ENCODE measurements around the gene CCL27.
A peak's percentile ranks its signal among the peaks of the same experiment; 100 is the strongest.
"Not testable (repeated sequence)": the region's sequence is repeated elsewhere in the genome, so short reads cannot be mapped to it uniquely, and the experiment has no call there.

CCL27 gene

DNA sequence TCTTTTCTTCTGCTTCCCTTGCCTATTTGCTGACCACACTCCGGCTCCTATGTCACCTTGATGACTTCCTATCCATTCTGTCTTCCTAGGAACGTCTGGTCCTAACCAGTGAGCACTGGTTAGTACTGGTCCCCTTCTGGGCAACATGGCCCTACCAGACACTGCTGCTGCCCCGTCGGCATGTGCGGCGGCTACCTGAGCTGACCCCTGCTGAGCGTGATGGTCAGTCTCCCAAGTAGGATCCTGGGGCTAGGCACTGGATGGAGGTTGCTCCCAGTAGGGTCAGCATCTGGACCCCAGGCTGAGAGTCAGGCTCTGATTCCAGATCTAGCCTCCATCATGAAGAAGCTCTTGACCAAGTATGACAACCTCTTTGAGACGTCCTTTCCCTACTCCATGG, 13.8 kb downstream of the CCL27 start:
- H3K9me3 ChIP-seq (ENCODE audit: insufficient read depth, low read length): no peaks in the 10 kb centered on the region
- no peak overlapping the region for H3K4me3 ChIP-seq (ENCODE audit: insufficient read length, low read depth)
- no peak overlapping the region for H3K9ac ChIP-seq (ENCODE audit: insufficient read length, low read depth)
- TF ChIP-seq SUZ12 (IDR thresholded peaks at IDR 0.05; ENCODE audit: extremely low read depth, insufficient read depth, insufficient read length) (no peak), ZNF274 (IDR thresholded peaks at IDR 0.05; ENCODE audit: low read depth, low read length) (no peak), YY1 (IDR thresholded peaks at IDR 0.05; ENCODE audit: insufficient read depth, insufficient read length) (no peak)
- H3K4me1 ChIP-seq (ENCODE audit: insufficient read depth, insufficient read length): peaks cover 30% of the 10 kb centered on the region
- no peak for DNase-seq (ENCODE audit: low read depth, low spot score)
- H3K27me3 ChIP-seq (ENCODE audit: insufficient read depth, insufficient read length): no peaks in the 10 kb centered on the region
- peaks cover 39% of the 10 kb centered on the region for H3K36me3 ChIP-seq (ENCODE audit: insufficient read depth, insufficient read length, low read length)

DNA sequence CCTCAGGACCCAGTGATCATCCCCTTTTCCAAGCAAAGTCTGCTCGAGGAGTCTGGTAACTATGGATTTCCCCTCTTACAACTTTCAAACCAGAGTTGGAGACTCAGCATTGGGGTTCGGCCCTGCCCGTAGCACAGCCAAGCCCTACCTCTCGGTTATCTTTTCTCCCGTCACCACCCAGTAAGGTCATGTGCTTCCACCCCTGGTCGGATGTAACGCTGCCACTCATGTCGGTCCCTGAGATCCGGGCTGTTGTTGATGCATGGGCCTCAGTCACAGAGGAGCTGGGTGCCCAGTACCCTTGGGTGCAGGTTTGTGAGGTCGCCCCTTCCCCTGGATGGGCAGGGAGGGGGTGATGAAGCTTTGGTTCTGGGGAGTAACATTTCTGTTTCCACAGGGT, 14.8 kb downstream of the CCL27 start:
- Histone ChIP-seq H3K4me1 (ENCODE audit: insufficient read depth, insufficient read length) (peaks cover 21% of the 10 kb centered on the region), H3K27me3 (ENCODE audit: insufficient read depth, insufficient read length) (no peaks in the 10 kb centered on the region), H3K36me3 (ENCODE audit: insufficient read depth, insufficient read length, low read length) (peaks cover 39% of the 10 kb centered on the region), H3K9me3 (ENCODE audit: insufficient read depth, low read length) (no peaks in the 10 kb centered on the region), H3K9ac (ENCODE audit: insufficient read length, low read depth) (peak overlapping the region; percentile 92), H3K4me3 (ENCODE audit: insufficient read length, low read depth) (peak overlapping the region; percentile 78)
- no peak for TF ChIP-seq ZNF274 (IDR thresholded peaks at IDR 0.05; ENCODE audit: low read depth, low read length)
- no peak for TF ChIP-seq SUZ12 (IDR thresholded peaks at IDR 0.05; ENCODE audit: extremely low read depth, insufficient read depth, insufficient read length)
- no peak for TF ChIP-seq YY1 (IDR thresholded peaks at IDR 0.05; ENCODE audit: insufficient read depth, insufficient read length)
- no peak for DNase-seq (ENCODE audit: low read depth, low spot score)

DNA sequence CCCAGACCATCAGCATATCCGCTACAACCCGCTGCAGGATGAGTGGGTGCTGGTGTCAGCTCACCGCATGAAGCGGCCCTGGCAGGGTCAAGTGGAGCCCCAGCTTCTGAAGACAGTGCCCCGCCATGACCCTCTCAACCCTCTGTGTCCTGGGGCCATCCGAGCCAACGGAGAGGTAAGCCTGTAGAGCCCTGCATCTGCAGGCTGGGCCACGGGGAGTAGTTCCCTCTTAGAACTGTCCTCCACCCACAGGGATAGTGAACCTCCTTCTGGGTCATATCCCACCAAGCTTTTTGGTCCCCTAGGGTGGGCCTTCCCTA, 15.4 kb downstream of the CCL27 start:
- H3K9me3 ChIP-seq (ENCODE audit: insufficient read depth, low read length): no peaks in the 10 kb centered on the region
- no peaks in the 10 kb centered on the region for H3K27me3 ChIP-seq (ENCODE audit: insufficient read depth, insufficient read length)
- TF ChIP-seq ZNF274 (IDR thresholded peaks at IDR 0.05; ENCODE audit: low read depth, low read length): no peak
- TF ChIP-seq YY1 (IDR thresholded peaks at IDR 0.05; ENCODE audit: insufficient read depth, insufficient read length): no peak
- no peak for TF ChIP-seq SUZ12 (IDR thresholded peaks at IDR 0.05; ENCODE audit: extremely low read depth, insufficient read depth, insufficient read length)
- H3K4me1 ChIP-seq (ENCODE audit: insufficient read depth, insufficient read length): peaks cover 16% of the 10 kb centered on the region
- H3K9ac ChIP-seq (ENCODE audit: insufficient read length, low read depth): peak overlapping the region; percentile 92
- peak overlapping the region; percentile 78 for H3K4me3 ChIP-seq (ENCODE audit: insufficient read length, low read depth)
- H3K36me3 ChIP-seq (ENCODE audit: insufficient read depth, insufficient read length, low read length): peaks cover 39% of the 10 kb centered on the region
- no peak for DNase-seq (ENCODE audit: low read depth, low spot score)

DNA sequence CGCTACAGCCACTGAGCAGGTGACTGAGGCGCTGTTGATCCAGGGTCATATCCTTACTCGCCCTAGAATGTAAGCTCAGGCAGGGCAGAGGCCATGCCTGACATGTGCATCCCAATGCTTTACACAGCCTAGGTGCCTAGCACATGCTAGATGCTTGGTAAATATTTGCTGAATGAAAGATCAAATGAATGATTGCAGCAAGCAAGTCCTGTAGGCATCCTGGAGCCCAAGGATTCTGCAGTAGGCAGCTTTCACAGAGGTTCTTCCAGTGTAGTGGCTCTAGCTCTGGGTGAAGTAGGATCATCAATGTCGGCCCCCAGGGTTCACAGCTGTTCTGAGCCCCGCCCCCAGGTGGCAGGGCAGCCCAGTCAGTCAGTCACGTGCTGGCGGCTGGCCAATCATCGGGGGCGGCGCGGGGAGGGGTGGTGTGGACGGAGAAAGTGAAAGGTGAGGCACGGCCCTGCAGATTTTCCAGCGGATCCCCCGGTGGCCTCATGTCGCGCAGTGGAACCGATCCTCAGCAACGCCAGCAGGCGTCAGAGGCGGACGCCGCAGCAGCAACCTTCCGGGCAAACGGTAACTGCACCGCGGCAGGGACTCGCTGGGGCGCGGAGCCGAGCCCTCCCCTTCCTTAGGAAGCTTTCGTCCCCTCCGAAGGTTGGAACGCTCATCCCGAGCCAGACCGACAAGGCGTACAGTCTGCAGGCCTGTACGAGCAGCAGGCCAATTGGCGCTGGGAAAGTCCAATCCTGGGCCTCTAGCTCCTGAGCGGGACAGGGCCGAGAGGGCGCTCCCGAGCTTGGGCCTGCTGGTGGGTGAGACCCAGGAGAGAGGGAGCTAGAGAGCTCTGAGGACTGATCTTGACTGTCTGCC, 16.0 kb downstream of the CCL27 start, which contains the start of gene GALT:
GALT (plus strand) TSS at position 465 of the 873 bp plus-strand sequence; CDS start at position 495, 30 bp downstream.
- TF ChIP-seq ZNF274 (IDR thresholded peaks at IDR 0.05; ENCODE audit: low read depth, low read length): no peak
- TF ChIP-seq YY1 (IDR thresholded peaks at IDR 0.05; ENCODE audit: insufficient read depth, insufficient read length): no peak
- TF ChIP-seq SUZ12 (IDR thresholded peaks at IDR 0.05; ENCODE audit: extremely low read depth, insufficient read depth, insufficient read length): no peak
- Histone ChIP-seq H3K9me3 (ENCODE audit: insufficient read depth, low read length) (no peaks in the 10 kb centered on the region), H3K9ac (ENCODE audit: insufficient read length, low read depth) (peak within 1 kb of the TSS; percentile 92), H3K4me1 (ENCODE audit: insufficient read depth, insufficient read length) (peaks cover 16% of the 10 kb centered on the region), H3K36me3 (ENCODE audit: insufficient read depth, insufficient read length, low read length) (peaks cover 39% of the 10 kb centered on the region), H3K27me3 (ENCODE audit: insufficient read depth, insufficient read length) (no peaks in the 10 kb centered on the region), H3K4me3 (ENCODE audit: insufficient read length, low read depth) (peak within 1 kb of the TSS; percentile 78)
- peak; percentile 84 for DNase-seq (ENCODE audit: low read depth, low spot score)

DNA sequence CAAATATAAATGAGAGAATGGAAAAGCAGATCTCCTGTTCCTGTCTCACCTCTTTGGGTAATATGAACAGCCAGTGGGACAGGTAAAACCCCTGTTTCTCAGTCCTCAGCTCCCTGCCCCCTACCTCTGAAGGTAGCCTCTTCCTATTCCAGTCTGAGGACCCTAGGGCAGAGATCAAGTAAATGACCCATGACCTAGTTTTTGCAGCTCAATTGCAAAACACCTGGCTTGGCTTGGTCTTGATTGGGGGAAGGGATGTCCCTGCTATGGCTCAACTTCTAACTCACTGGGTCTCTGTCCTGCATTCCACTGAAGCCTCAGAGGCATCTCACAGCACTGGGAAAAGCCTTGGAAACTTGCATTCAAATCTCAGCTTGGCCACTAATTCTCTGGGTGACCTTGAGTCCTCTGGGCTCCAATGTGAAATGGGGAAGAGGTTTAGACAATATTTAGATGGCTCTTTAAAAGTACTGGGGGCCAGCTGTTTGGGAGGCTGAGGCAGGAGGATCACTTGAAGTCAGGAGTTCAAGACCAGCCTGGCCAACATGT, 17.6 kb downstream of the CCL27 start:
- TF ChIP-seq ZNF274 (IDR thresholded peaks at IDR 0.05; ENCODE audit: low read depth, low read length): no peak
- no peak for TF ChIP-seq YY1 (IDR thresholded peaks at IDR 0.05; ENCODE audit: insufficient read depth, insufficient read length)
- no peak for TF ChIP-seq SUZ12 (IDR thresholded peaks at IDR 0.05; ENCODE audit: extremely low read depth, insufficient read depth, insufficient read length)
- H3K36me3 ChIP-seq (ENCODE audit: insufficient read depth, insufficient read length, low read length): peaks cover 26% of the 10 kb centered on the region
- H3K4me1 ChIP-seq (ENCODE audit: insufficient read depth, insufficient read length): peaks cover 12% of the 10 kb centered on the region
- H3K27me3 ChIP-seq (ENCODE audit: insufficient read depth, insufficient read length): no peaks in the 10 kb centered on the region
- no peak overlapping the region for H3K4me3 ChIP-seq (ENCODE audit: insufficient read length, low read depth)
- H3K9me3 ChIP-seq (ENCODE audit: insufficient read depth, low read length): no peaks in the 10 kb centered on the region
- no peak for DNase-seq (ENCODE audit: low read depth, low spot score)
- H3K9ac ChIP-seq (ENCODE audit: insufficient read length, low read depth): no peak overlapping the region

DNA sequence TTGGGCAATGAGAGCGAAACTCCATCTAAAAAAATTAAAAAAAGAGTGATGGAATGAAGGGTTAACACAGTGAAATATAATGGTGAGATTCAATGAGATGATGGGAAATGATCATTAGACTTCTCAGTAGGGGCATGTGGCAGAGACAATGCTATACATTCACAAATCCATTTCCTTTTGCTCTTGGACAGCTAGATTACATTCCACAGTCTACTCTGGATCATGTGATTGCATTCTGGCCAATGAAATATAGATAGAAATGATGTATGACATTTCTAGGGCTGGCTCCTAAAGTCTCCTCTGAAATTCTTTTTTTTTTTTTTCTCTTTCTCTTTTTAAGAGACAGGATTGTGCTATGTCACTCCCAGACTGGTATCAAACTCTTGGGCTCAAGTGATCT, 19.8 kb downstream of the CCL27 start:
- TF ChIP-seq SUZ12 (IDR thresholded peaks at IDR 0.05; ENCODE audit: extremely low read depth, insufficient read depth, insufficient read length) (no peak), ZNF274 (IDR thresholded peaks at IDR 0.05; ENCODE audit: low read depth, low read length) (no peak), YY1 (IDR thresholded peaks at IDR 0.05; ENCODE audit: insufficient read depth, insufficient read length) (no peak)
- peaks cover 9% of the 10 kb centered on the region for H3K4me1 ChIP-seq (ENCODE audit: insufficient read depth, insufficient read length)

DNA sequence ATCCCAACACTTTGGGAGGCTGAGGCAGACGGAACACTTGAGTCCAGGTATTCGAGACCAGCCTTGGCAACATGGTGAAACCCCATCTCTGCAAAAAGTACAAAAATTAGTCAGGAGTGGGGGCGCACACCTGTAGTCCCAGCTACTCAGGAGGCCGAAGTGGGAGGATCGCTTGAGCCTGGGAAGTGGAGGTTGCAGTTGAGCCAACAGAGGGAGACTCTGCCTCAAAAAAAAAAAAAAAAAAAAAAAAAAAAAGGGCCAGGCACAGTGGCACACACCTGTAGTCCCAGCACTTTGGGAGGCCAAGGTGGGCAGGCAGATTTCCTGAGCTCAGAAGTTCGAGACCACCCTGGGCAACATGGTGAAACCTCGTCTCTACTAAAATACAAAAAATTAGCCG, 23.1 kb downstream of the CCL27 start:
- H3K4me3 ChIP-seq (ENCODE audit: insufficient read length, low read depth); H3K9me3 ChIP-seq (ENCODE audit: insufficient read depth, low read length); H3K9ac ChIP-seq (ENCODE audit: insufficient read length, low read depth); H3K27me3 ChIP-seq (ENCODE audit: insufficient read depth, insufficient read length); DNase-seq (ENCODE audit: low read depth, low spot score): not testable (repeated sequence)
- H3K4me1 ChIP-seq (ENCODE audit: insufficient read depth, insufficient read length): peaks cover 12% of the 10 kb centered on the region
- peaks cover 18% of the 10 kb centered on the region for H3K36me3 ChIP-seq (ENCODE audit: insufficient read depth, insufficient read length, low read length)

More for the DNA sequence above, 19.8 kb downstream of the CCL27 start:
- peaks cover 4% of the 10 kb centered on the region for H3K36me3 ChIP-seq (ENCODE audit: insufficient read depth, insufficient read length, low read length)
- H3K4me3 ChIP-seq (ENCODE audit: insufficient read length, low read depth): no peak overlapping the region
- no peaks in the 10 kb centered on the region for H3K9me3 ChIP-seq (ENCODE audit: insufficient read depth, low read length)
- no peak overlapping the region for H3K9ac ChIP-seq (ENCODE audit: insufficient read length, low read depth)
- H3K27me3 ChIP-seq (ENCODE audit: insufficient read depth, insufficient read length): no peaks in the 10 kb centered on the region
- no peak for DNase-seq (ENCODE audit: low read depth, low spot score)

Data from NT2/D1 (cell line).